Right lobe of liver (tissue), 6 donors: ENCODE results near the gene C4BPA. TPM values are rescaled to one million over a fixed set of nuclear protein-coding genes. Genes with fewer than 3 reads are reported as not detected.

ENCODE experiments used
- ATAC-seq, 4 donors: fragments of 200-7000 bp; cut with Tn5 transposase; one replicate each; pipeline ENCODE4 v1.9.1; 2020; ENCODE audit warnings: mild to moderate bottlenecking in 4 of 4, moderate library complexity in 4 of 4
- DNase-seq, 3 donors: peaks; one replicate each; pipeline ENCODE4 v3.0.0-alpha.2; 2020
- H3K27ac ChIP-seq, 3 donors: fragments of 200-600 bp; one replicate each; pipeline ENCODE4 v1.8.0; 2022
- H3K27me3 ChIP-seq, 2 donors: fragments of 200-600 bp; one replicate each; pipeline ENCODE4 v1.8.0; 2022
- H3K36me3 ChIP-seq, 4 donors: fragments of 200-600 bp; sonication (generic) in 1 of 4; one replicate each; pipeline versions ENCODE4 v1.5.1 to v1.8.0; 2017 to 2022; ENCODE audit warnings: control low read depth in 1 of 4
- H3K4me1 ChIP-seq, 4 donors: fragments of 200-600 bp; sonication (generic) in 1 of 4; one replicate each; pipeline versions ENCODE4 v1.5.1 to v1.8.0; 2017 to 2022; ENCODE audit warnings: control low read depth in 1 of 4
- H3K4me3 ChIP-seq, 3 donors: fragments of 200-600 bp; one replicate each; pipeline ENCODE4 v1.8.0; 2022
- H3K9me3 ChIP-seq, 4 donors: fragments of 200-600 bp; sonication (generic) in 1 of 4; one replicate each; pipeline versions ENCODE4 v1.5.1 to v1.8.0; 2017 to 2022; ENCODE audit warnings: control low read depth in 1 of 4
- POLR2A ChIP-seq: fragments of 450-650 bp; IDR thresholded peaks from one replicate; pipeline ENCODE4 v1.6.1; 2017; ENCODE audit warnings: antibody characterized with exemption, mild to moderate bottlenecking
- WGBS: methylation state at CpG from one replicate; pipeline ENCODE4 v1.1.6; 2018; ENCODE audit warnings: low coverage, low lambda C conversion rate; ENCODE audit not compliant: insufficient coverage; ENCODE audit errors: missing lambda C conversion rate; 5-methylcytosine and 5-hydroxymethylcytosine counted together
- intact Hi-C, 2 donors: fragments of 100-400 bp; cut with DNase I; formaldehyde crosslinking; loops; one replicate each; pipeline versions ENCODE4 v1.11.2 to v1.14.1; 2022
- total RNA-seq, 6 experiments: library from RNA; depleted of rRNA in 2 of 6; stranded (reverse); fragments of >200 nt in 2 of 6; fragmentation: NEBNext Ultra II Directional in 3 of 6; extraction: Animal tissue kit (Norgen Biotek cat#: 25700) in 3 of 6; gene quantifications; one replicate each; pipeline versions ENCODE4 v1.1.0 to v1.2.4, GENCODE V29; 2016 to 2023
- TF ChIP-seq, protein P1 (sequence below), 4 donors: fragments of 200-600 bp in 3 of 4; fragments of 450-650 bp in 1 of 4; IDR thresholded peaks; one replicate each; pipeline versions ENCODE4 v1.5.1 to v1.8.0; 2016 to 2022; ENCODE audit warnings: antibody characterized with exemption in 4 of 4, mild to moderate bottlenecking in 2 of 4
- donor health status: DM: no; HTN: yes; CAD: no.
- donor health status: DM: no; HTN: no; CAD: no.
- donor health status: DM: no; HTN: no; CAD: no.
- donor health status: DM: no; HTN: yes; CAD: no.
- donor health status: DM: no; HTN: yes; CAD: no.

The C4BPA gene
- total RNA-seq, 6 experiments from 2014 or later, result 746 to 1,325 (median 959) TPM

DNA sequence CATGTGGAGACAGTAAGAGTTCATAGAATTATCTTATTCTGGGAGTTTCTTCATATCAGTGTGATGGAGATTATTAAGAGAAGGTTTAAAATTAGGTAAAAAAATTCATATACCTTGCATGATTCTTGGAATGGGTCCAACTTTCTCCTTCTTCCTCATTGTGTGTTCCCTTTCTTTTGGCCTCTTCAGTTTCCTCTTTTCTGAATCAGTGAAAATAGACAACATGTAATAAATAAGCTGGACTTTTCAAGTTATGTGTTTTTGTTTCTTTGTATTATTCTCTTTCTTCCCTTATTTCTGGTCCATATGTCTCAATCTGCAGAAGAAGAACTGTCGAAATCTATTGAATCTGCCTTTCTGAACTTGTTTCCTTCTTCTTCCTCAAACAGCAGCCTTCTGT lies 30.5 kb downstream of the C4BPA start:
- no peak for DNase-seq
- intact Hi-C loops, result no loop called here
- H3K27me3 ChIP-seq, result no peaks in the 10 kb centered on the region
- H3K36me3 ChIP-seq, result peaks cover 0 to 63% (median 12%) of the 10 kb centered on the region in 4 donors
- WGBS, result 64% methylated on average over 1 of the region's 1 CpG
- no peak for ATAC-seq
- peaks cover 0 to 34% (median 0%) of the 10 kb centered on the region in 4 donors for H3K4me1 ChIP-seq
- TF ChIP-seq POLR2A, result no peak
- TF ChIP-seq, protein P1, sequence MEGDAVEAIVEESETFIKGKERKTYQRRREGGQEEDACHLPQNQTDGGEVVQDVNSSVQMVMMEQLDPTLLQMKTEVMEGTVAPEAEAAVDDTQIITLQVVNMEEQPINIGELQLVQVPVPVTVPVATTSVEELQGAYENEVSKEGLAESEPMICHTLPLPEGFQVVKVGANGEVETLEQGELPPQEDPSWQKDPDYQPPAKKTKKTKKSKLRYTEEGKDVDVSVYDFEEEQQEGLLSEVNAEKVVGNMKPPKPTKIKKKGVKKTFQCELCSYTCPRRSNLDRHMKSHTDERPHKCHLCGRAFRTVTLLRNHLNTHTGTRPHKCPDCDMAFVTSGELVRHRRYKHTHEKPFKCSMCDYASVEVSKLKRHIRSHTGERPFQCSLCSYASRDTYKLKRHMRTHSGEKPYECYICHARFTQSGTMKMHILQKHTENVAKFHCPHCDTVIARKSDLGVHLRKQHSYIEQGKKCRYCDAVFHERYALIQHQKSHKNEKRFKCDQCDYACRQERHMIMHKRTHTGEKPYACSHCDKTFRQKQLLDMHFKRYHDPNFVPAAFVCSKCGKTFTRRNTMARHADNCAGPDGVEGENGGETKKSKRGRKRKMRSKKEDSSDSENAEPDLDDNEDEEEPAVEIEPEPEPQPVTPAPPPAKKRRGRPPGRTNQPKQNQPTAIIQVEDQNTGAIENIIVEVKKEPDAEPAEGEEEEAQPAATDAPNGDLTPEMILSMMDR (IDR thresholded peaks at IDR 0.05), result no peak
- H3K27ac ChIP-seq, result no peak overlapping the region
- no peak overlapping the region for H3K4me3 ChIP-seq
- no peaks in the 10 kb centered on the region for H3K9me3 ChIP-seq

DNA sequence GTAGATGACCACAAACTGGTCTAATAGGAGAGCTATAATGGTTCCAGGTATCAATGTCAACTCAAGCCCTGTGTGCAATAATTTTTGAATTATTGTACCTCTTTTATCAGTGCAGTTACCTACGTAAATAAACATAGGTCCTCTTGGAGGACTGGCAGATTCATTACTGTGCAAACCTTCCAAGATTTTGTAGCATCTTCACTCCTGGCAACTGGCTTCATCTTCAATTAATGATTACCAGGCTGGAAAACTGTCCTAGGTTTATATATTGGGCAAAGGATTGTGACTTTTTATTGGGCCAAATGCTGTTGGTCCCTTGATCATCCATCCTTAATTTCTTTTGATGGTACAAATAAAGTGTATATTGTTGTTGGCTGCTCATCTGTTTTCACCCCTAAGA lies 35.6 kb downstream of the C4BPA start:
- intact Hi-C loops, result no loop called here

DNA sequence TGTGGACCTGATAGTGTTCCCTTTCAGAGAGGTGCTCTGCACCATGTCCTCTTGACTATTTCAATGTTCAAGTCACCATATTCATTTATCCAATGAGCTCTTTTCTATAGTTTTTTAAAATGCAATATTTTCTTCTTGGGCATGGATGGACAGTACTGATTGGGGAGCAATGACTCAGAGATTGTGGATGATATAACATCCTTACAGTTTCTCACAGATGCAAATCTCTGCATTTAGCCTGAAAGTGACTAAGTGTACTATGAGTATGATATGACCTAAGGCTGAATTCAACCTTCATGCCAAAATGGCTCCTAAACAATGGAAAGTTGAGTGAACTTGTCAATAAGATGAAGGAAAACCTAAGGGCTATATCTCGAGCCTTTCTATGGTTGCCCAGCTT lies 36.5 kb downstream of the C4BPA start:
- no peaks in the 10 kb centered on the region for H3K9me3 ChIP-seq
- no peaks in the 10 kb centered on the region for H3K27me3 ChIP-seq

More for the DNA sequence above, 35.6 kb downstream of the C4BPA start:
- no peaks in the 10 kb centered on the region for H3K27me3 ChIP-seq
- WGBS, result 63% methylated on average over 1 of the region's 1 CpG
- no peak for DNase-seq
- H3K9me3 ChIP-seq, result no peaks in the 10 kb centered on the region
- peak in 2 of 4 donors; percentile 49 to 64 for ATAC-seq
- H3K36me3 ChIP-seq, result peaks cover 0 to 72% (median 26%) of the 10 kb centered on the region in 4 donors
- H3K4me1 ChIP-seq, result peaks cover 0 to 18% (median 0%) of the 10 kb centered on the region in 4 donors
- H3K4me3 ChIP-seq, result no peak overlapping the region
- no peak for TF ChIP-seq POLR2A
- TF ChIP-seq, protein P1 (IDR thresholded peaks at IDR 0.05), result no peak
- no peak overlapping the region for H3K27ac ChIP-seq

DNA sequence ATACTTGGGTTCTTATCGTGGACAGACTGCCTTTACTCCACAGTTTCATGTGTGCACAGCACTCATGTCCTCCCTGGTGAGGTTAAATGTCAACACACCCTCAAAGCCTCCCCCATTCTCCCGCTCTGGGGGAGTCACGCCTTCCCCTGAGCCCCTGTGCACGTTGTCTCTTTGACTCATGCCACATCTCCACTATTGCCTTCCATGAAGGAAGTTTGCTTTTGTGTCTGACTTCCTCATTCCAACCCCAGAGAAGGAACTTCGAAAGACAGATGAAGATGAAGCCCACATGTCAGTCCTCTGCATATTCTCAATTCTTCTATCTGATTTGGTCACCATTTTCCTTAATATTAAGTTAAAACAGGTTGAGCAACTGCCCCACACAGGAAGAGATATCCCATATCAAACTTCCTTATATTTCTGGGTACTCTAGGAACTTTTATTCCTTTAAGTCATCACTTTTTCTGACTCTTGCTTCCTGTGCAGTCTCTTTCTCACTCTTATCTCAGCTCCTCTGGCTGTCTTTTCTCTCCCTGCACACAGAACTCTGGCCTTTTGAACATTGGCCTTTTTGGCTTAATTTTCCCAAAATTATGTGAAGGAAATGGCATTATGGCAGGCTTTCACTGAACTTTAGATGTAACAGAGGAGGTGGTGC lies 41.5 kb downstream of the C4BPA start:
- Histone ChIP-seq H3K4me1 (no peaks in the 10 kb centered on the region), H3K27me3 (no peaks in the 10 kb centered on the region), H3K9me3 (no peaks in the 10 kb centered on the region), H3K4me3 (no peak overlapping the region), H3K36me3 (peaks cover 0 to 44% (median 16%) of the 10 kb centered on the region in 4 donors), H3K27ac (no peak overlapping the region)
- WGBS, result 65% methylated on average over 3 of the region's 5 CpGs
- intact Hi-C loops, result no loop called here
- peak; percentile 39 to 56 (median 44) for ATAC-seq
- no peak for DNase-seq
- TF ChIP-seq POLR2A, result no peak
- TF ChIP-seq, protein P1 (IDR thresholded peaks at IDR 0.05), result no peak

More for the DNA sequence above, 36.5 kb downstream of the C4BPA start:
- peaks cover 0 to 72% (median 24%) of the 10 kb centered on the region in 4 donors for H3K36me3 ChIP-seq
- 56% methylated on average over 1 of the region's 1 CpG for WGBS
- H3K27ac ChIP-seq, result no peak overlapping the region
- DNase-seq (no peak), ATAC-seq (no peak)
- no peak overlapping the region for H3K4me3 ChIP-seq
- intact Hi-C loops, result no loop called here
- peaks cover 0 to 18% (median 0%) of the 10 kb centered on the region in 4 donors for H3K4me1 ChIP-seq
- TF ChIP-seq, protein P1 (IDR thresholded peaks at IDR 0.05), result no peak
- no peak for TF ChIP-seq POLR2A
